ENCODE data around the gene IFI27.
"Not testable (repeated sequence)": the region's sequence is repeated elsewhere in the genome, so short reads cannot be mapped to it uniquely, and the experiment has no call there.

Gene IFI27

DNA sequence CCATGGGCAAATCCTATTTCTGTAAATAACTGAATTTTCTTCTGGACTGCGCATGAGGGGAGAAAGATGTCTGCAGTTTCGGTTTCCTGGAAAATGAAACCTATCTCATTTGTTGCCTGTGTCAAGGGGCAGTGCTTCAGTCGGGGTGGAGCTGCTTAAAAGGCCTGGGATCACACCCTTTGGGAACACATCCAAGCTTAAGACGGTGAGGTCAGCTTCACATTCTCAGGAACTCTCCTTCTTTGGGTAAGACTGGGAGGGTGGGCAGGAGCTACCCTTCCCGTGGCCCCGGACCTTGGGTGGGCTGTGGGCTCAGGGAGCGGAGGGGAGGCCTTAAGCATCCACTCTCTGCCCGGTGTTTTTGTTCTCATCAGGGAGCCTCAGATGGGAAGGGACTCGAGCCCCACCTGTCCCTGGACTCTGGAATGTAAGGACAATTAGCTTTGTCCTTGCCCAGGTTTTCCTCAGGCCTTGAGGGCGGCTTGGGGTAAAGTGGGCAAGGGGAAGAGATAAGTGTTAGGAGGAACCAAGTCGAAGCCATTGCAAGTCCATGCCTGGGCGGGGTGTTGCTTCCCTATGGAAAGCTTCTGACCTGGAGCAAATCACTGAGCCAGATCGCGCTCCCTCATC lies at the start of gene IFI27:
TSS of gene IFI27 (plus strand) at position 185 of the 630 bp plus-strand sequence.
- peak; percentile 53 for DNase-seq (ENCODE audit: low read depth)

DNA sequence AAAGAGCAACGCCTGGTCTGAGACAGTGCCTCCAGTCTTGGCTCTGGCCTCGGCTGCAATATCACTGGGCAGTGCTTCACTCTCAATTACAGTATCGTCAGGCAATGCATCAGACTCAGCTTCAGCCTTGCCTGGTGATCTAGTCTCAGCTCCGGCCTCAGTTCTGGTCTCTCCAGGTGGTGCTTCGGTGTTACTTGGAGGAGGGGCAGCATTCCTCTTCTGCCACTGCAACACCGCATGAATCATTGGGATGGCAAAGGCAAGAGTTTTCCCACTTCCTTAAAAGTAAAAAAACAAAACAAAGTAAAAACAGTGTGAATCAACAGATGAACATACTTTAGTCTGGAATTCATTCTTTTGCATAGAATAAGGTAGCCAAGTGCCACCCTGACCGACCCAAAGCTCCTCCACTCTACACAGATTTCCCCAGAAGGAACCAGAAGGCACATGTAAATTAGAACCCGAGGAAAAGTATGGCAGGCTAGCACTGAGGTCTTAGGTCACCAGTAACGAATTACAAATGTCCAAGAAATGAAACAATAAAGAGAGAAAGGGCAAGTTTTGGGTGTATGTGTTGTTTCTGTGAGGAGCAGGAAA lies 48.1 kb upstream of the IFI27 start:
- DNase-seq (ENCODE audit: low read depth): peak; percentile 62

DNA sequence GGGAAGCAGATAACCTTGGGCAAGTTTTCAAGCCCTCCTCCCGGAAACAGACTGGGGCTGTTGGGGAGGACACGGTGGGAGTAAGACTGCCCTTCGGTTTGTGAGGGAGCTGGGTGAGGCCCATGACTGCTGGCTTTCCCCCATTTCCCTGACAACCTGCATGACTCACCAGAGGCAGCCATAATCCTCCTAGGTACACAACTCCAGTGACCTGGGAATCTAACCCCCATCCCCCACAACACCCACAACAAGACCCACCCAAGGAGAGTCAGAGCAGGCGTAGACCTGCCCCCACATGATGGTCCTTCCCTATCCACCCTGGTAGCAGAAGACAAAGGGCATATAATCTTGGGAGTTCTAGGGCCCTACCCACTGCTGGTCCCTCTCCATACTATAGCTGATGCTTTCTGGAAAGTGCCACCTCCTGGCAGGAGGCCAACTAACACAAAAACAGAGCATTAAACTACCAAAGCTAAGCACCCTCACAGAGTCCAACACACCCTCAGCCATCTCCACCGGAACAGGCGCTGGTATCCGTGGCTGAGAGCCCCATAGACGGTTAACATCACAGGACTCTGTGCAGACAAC lies 44.4 kb upstream of the IFI27 start:
- no peak for DNase-seq (ENCODE audit: low read depth)

DNA sequence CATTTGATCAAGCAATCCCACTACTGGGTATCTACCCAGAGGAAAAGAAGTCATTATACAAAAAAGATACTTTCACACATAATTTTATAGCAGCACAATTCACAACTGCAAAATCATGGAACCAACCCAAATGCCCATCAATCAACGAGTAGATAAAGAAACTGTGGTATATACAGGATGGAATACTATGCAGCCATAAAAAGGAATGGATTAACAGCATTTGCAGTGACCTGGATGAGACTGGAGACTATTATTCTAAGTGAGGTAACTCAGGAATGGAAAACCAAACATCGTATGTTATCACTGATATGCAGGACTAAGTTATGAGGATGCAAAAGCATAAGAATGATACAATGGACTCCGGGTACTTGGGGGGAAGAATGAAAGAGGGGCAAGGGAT lies 38.5 kb upstream of the IFI27 start:
- DNase-seq (ENCODE audit: low read depth): not testable (repeated sequence)

DNA sequence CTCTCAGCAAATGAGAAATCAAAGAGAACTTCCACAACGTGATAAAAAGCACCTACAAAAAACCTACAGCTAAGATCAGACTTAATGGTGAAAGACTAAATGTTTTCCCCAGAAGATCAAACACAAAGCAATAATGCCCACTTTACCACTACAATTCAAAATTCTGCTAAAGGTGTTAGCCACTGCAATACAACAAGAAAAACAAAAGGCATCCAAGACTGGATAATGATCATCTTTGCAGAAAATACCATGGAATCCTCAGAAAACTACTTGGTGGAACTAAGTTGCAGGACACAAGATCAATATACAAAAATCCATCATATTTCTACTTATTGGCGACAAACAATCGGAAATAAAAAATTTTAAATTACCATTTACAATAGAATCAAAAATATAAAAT lies 36.0 kb upstream of the IFI27 start:
- no peak for DNase-seq (ENCODE audit: low read depth)

DNA sequence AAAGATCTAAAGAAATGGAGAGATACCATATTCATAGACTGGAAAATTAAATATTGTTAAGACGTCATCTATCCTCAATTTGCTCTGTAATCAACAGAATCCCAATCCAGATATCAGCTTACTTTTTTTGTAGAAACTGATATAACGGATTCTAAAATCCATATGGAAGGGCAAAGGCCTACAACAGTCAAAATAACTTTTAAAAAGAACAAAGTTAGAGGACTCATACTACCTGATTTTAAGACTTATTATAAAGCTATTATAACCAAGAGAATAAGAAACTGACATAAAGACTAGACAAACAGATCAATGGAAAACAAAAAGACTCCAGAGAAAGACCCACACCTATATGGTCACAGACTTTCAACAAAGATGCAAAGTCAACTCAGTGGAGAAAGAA lies 35.5 kb upstream of the IFI27 start:
- no peak for DNase-seq (ENCODE audit: low read depth)

DNA sequence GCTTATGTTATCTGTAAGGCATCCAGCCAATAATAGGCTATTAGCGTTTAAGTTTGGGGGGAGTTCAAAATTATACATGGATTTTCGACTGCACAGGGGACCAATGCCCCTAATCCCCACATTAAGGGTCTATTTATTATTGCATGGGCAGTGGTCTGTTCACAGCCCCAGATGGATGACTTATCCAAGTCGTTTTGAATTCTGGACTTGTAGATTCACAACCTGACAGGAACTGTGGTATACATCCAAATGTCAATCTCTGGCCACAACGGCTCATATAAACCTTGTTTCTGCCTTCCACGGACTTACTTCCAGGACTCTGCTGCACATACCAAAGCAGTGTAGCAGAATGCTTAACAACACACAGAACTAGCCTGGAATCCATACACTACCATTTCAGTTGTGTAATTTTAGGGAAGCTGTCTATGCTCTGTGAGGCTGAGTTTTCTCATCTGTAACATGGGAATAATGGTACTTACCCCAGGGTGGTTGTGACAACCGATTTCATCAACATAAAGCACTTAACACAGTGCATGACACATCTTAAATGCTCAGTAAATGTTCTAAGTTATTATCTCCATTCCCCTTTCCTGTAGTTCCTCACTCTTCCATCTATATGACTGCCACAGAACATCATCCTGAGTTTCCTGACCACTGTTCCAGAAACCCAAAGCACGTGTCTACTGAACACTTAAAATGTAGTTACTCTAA lies 33.3 kb upstream of the IFI27 start:
- DNase-seq (ENCODE audit: low read depth): no peak

DNA sequence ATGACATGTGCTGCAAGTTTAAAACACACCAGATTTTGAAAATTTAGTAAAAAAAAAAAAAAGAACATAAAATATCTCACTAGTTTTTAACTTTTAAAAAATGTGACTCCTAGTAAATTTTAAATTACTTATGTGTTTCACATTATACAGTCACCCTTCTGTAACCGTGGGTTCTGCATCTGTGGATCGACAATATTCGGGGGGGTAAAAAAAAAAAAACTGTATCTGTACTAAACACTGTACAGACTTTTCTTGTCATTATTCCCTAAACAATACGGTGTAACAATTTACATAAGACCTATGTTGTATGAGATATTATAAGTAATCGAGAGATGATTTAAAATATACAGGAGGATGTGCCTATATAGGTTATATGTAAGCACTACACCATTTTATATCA lies 32.7 kb upstream of the IFI27 start:
- DNase-seq (ENCODE audit: low read depth): no peak

DNA sequence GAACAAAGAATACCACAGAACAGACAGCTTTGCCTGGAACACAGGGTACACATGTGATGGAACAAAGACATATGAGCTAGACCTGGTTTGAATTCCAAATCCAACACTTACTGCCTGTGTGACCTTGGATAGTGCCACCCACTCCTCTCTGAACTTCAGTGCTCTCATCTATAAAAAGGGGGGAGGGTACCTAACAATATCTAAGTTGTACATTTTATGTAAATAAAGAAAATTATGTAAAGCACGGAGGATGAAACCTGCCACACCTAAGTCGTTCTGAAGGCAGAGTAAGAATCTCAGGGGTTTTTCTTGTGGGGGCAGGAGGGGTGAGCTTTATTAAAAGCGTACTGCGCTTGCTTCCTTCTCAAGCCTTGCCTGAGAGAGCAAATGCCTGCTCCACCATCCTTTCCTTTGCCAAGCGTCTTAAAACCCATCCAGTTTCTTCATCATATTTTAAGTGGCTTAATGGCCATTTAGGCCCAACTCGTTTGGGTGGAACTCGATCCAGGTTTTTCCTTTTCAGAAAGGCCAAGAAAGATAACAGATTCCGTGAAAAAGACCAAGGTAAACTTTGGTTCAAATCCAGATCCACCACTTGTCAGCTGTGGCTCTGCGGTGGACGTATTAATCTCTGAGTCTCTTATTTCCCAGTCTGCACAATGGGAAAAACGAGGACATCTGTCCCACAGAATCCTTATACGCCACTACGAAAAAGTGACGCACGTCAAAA lies 30.5 kb upstream of the IFI27 start:
- DNase-seq (ENCODE audit: low read depth): no peak

DNA sequence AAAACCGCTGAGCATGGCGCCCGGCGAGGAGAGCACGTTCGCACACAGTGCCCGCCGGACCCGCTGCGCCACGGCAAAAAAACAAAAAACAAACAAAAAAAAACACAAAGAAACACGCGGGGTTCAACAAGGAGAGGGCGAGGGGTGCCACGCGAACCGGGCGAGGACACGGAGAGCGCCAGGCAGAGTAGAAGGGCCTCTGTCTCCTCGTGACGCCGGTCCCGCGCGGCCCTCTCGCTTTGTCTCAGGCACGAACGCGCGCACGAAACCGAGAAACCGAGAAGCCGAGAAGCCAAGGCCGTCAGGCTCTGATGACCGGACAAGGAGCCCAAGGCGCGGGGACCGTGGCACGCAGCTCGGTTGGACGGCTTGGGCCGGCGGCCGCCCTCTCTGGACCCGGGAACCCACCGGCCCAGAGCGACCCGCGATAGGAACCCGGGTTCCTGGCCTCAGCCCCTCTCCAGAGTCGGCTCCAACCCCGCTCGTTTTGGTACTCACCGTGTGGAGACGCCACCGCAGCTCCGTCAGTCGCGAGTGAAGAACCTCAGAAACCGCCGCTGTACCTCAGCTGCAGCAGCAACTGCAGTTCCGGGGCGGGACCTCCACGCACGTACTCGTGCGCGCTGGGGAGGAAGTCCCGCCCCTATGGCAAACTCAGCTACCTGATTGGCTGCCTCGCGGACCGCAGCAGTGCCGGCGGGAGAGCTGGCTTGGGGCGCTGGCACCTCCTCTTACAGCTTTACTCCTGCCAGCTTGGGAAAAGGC lies 29.7 kb upstream of the IFI27 start, which contains the start of the genes DDX24 and IFI27L1:
TSS of gene DDX24 (minus strand) at position 582 of the 765 bp plus-strand sequence. CDS start 1,460 bp downstream, outside the sequence.
TSS of gene IFI27L1 (plus strand) at position 690 of the 765 bp plus-strand sequence. CDS start 15,628 bp downstream, outside the sequence.
- DNase-seq (ENCODE audit: low read depth): peak; percentile 95

DNA sequence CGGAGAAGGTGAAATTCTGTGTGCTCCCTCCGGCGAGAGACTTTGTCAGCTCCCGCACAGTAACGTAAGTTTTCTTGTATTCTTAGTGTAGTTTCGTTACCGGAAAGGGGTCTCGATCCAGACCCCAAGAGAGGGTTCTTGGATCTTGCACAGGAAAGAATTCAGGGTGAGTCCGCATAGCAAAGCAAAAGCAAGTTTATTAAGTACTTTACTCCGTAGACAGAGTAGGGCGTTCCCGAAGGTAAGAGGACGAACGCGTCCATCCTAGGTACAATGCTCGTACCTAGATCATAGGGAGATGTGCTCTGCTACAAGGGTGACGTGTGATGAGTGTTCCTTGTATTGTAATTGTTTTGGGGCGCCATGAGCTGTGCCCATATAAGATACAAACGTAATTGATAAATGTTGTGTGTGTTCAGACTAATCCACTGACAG lies 29.1 kb upstream of the IFI27 start:
- DNase-seq (ENCODE audit: low read depth): peak; percentile 27

DNA sequence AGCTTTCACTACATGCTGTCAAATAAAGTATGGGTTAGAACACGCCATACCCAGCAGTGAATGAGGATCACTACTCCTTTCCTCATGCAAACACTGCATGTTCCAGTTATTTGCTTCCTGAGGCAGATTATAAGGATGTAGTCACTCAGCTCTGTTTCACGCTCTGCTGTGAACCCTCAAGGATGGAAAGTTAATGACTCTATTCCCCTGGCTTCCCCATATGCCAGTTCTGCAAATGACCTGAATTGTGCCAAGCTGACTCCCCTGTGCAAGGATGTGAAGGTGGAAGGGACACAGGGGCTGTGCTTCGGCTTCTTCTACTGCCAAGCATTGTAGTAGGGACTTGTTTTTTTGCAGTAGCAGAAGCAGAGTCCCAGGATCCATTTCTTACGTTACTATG lies 22.6 kb upstream of the IFI27 start:
- DNase-seq (ENCODE audit: low read depth): no peak

DNA sequence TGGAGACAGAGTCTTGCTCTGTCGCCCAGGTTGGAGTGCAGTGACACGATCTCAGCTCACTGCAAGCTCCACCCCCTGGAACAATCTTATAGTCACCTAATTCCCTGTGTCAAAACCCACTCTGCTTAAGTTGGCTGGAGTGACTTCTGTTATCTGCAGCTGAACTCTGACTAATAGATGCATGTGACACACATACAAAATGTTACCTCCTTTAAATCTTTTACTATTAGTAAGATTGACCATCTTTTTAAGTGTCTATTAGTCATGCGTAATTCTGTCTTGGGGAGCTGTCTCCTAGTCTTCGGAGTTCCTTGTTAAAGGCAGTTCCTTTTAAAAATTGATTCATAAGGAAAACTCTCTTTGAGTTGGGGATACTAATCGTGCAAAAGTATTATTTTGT lies 22.0 kb upstream of the IFI27 start:
- peak; percentile 47 for DNase-seq (ENCODE audit: low read depth)

DNA sequence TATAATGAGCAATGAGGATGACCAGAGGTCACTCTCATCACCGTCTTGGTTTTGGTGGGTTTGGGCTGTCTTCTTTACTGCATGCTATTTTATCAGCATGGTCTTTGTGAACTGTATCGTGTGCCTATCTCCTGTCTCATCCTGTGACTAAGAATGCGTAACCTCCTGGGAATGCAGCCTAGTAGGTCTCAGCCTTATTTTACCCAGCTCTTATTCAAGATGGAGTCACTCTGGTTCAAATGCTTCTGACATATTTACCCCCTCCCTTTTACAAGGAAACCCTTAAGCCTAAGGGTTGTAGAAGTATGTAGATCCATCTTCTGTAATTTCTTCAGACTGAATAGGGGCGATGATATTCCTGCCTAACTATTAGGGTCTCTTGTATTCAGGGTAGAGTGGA lies 21.1 kb upstream of the IFI27 start:
- DNase-seq (ENCODE audit: low read depth): no peak

DNA sequence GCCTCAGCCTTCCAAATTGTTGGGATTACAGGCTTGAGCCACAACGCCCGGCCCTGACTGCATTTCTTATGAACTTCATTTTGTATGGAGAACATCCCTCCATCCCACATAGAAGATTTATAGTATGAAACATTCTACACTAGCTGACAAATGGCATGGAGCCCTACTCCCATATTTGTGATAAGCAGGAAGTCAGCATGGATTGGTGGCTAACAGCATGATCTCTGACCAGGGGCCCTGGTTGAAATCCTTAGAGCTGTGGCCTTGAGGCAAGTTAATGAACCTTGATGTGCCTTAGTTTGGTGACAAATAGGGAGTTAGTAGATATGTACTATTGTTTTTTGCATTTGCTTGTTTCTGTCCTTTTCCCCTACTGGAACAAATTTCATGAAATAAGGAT lies 17.1 kb upstream of the IFI27 start:
- no peak for DNase-seq (ENCODE audit: low read depth)

DNA sequence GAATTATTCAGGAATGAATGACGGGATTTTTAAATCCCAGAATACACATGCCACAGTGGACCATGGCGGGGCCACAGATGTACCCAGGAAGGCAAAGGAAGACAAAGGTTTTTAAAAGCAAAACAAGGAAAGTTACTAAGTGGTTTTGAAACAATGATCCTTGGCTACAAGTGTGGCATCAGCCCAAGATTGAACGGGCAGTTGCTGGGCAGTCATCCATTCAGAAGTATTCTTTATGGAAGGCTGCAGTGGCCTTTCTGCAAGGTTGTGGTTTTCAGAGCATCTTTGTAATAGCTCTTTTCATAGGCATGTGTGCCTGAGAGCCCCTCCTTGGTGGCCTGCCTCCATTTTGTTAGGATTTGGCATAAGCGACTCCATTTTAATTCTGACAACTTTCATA lies 13.4 kb upstream of the IFI27 start:
- no peak for DNase-seq (ENCODE audit: low read depth)

DNA sequence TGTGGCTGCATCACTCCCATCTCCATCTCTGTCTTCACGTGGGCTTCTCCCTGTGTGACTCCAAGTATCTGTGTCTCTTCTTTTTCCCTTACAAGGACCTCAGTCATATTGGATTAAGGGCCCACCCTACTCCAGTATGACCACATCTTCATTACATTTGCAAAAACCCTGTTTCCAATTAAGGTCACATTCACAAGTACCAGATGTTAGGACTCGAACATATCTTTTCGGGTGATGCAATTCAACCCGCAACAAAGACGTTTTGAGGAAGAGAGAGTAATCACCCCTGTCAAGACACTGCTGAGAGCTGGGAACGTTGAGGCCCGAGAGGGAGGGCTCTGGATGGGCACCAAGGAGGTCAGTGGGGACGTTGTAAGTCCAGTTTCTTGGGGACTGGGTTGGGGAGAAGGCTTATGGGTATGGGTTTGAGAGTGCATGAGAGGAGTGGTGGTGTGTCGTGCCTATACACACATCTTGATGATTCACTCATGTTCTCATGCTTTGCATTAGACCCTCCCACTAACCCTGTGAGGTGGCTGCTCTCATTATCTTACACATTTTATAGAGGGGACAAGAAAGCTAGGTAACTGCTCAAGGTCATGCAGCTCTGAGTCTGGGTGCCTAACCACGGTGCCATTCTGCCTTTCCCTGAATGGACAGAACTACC lies 12.1 kb upstream of the IFI27 start:
- no peak for DNase-seq (ENCODE audit: low read depth)

DNA sequence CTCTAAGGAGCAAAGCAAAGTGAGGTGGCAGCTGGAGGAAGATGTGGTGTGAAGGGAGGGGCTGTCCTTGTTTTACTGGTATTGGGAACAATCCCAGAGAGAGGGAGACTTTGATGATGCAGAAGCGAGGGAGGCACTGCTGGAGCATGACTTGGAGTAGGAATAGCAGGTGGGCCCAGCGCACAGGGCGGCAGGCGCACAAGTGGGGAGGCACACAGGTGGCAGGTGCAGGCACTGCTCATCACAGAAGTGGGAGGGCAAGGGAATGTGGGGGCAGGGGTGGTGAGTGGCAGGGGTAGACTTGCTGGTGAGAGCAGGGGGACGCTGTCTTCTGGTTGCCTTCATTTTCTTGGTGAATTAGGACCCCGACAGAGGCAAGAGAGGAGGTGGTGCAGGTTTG lies 11.5 kb upstream of the IFI27 start:
- no peak for DNase-seq (ENCODE audit: low read depth)

DNA sequence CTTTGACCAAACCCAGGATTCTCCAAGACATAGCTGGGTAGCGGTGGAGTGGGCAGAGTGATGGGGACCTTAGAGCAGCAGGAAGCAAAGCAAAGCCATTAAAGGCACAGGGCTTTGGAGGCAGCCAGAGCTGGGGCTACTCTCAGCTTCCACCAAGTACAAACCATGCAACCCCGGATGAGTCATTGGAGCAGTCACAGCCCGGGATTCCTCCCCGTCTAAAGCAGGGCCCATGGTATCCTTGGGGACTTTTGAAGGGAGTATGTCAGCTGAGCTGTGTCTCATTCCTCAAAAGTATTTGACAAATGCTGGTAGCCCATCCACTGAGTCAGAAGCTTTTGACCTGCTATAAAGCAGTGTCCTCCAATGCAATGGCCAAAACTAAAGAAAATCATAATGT lies 9.7 kb upstream of the IFI27 start:
- peak; percentile 76 for DNase-seq (ENCODE audit: low read depth)

DNA sequence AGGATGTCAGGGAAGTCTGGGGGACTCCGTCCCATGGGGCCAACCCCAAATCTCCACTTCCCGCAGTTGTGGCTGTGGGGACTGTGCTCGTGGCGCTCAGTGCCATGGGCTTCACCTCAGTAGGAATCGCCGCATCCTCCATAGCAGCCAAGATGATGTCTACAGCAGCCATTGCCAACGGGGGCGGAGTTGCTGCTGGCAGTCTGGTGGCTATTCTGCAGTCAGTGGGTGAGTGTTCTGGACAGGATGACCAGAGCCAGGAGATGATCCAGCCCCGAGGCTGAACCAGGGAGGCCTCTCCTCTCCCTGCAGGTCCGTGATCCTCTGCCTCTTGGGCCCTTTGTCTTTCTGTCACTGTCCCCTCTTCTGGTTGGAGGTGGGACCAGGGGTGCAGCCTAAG lies 8.8 kb upstream of the IFI27 start:
- no peak for DNase-seq (ENCODE audit: low read depth)
